Endothelial cell (in vitro differentiated cells): Measurements from ENCODE around the gene ZMAT3. TPM values are rescaled to one million over a fixed set of nuclear protein-coding genes. Genes with fewer than 3 reads are reported as not detected.

Experiments
- DNase-seq: peaks from one replicate; pipeline ENCODE4 v3.0.0; 2021; ENCODE audit warnings: low spot score
- H3K27ac Mint-ChIP-seq: one replicate; pipeline ENCODE4 v1.8.0; 2021; ENCODE audit warnings: mixed read lengths, inconsistent platforms; ENCODE audit not compliant: unreplicated experiment
- H3K27me3 Mint-ChIP-seq: one replicate; pipeline ENCODE4 v1.8.0; 2021; ENCODE audit warnings: mild to moderate bottlenecking, moderate library complexity, mixed read lengths, inconsistent platforms; ENCODE audit not compliant: unreplicated experiment
- H3K36me3 Mint-ChIP-seq: one replicate; pipeline ENCODE4 v1.8.0; 2021; ENCODE audit warnings: mild to moderate bottlenecking, low read depth, mixed read lengths, inconsistent platforms; ENCODE audit not compliant: unreplicated experiment
- H3K4me1 Mint-ChIP-seq: one replicate; pipeline ENCODE4 v1.8.0; 2021; ENCODE audit warnings: mild to moderate bottlenecking, mixed read lengths, inconsistent platforms; ENCODE audit not compliant: unreplicated experiment
- H3K4me3 Mint-ChIP-seq: one replicate; pipeline ENCODE4 v1.8.0; 2021; ENCODE audit warnings: mild to moderate bottlenecking, mixed read lengths, inconsistent platforms; ENCODE audit not compliant: unreplicated experiment
- H3K9me3 Mint-ChIP-seq: one replicate; pipeline ENCODE4 v1.8.0; 2021; ENCODE audit warnings: mixed read lengths, inconsistent platforms; ENCODE audit not compliant: unreplicated experiment
- CTCF ChIP-seq: fragments of 200-600 bp; sonication (generic); IDR thresholded peaks from one replicate; pipeline ENCODE4 v1.5.0; 2021; ENCODE audit warnings: antibody characterized with exemption; ENCODE audit not compliant: unreplicated experiment
- total RNA-seq: library from RNA; stranded (reverse); fragmentation: NEBNext Ultra II Directional; extraction: Animal tissue kit (Norgen Biotek cat#: 25700); gene quantifications from one replicate; pipeline ENCODE4 v1.2.1, GENCODE V29; 2021; ENCODE audit not compliant: unreplicated experiment

Gene ZMAT3
- total RNA-seq, 1 donor from 2014 or later: 44.5 TPM

- no peak for TF ChIP-seq CTCF
- Mint-ChIP-seq H3K9me3 (no peaks in the 10 kb centered on the region), H3K4me3 (no peak overlapping the region), H3K36me3 (no peaks in the 10 kb centered on the region), H3K27ac (peak overlapping the region; percentile 18), H3K4me1 (no peaks in the 10 kb centered on the region), H3K27me3 (no peaks in the 10 kb centered on the region)
- no peak for DNase-seq
These were observed 50.3 kb downstream of the ZMAT3 start for GRCh38 chr3:179021119-179021903.

DNA sequence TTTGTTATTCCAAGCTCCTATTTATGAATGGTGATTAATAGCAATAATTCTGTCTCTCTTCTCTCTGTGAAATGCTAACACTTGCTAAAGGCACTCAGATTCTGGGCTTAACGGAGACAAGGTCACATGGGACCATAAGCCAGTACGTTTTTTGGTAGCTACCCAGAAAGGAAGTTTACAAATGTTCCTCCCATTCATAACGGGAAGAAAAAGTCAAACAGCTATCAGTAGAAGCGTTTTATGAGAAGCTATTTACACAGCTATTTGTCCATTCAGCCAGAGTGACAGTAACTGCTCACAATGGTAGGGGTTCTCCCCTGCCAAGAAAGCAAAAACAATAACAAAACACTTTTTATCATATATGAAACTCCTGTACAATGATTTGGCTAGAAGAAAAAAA is 51.5 kb downstream of the ZMAT3 start:
- Mint-ChIP-seq H3K9me3 (no peaks in the 10 kb centered on the region), H3K27me3 (no peaks in the 10 kb centered on the region), H3K27ac (no peak overlapping the region), H3K36me3 (no peaks in the 10 kb centered on the region), H3K4me1 (no peaks in the 10 kb centered on the region), H3K4me3 (no peak overlapping the region)
- no peak for DNase-seq
- TF ChIP-seq CTCF: no peak

DNA sequence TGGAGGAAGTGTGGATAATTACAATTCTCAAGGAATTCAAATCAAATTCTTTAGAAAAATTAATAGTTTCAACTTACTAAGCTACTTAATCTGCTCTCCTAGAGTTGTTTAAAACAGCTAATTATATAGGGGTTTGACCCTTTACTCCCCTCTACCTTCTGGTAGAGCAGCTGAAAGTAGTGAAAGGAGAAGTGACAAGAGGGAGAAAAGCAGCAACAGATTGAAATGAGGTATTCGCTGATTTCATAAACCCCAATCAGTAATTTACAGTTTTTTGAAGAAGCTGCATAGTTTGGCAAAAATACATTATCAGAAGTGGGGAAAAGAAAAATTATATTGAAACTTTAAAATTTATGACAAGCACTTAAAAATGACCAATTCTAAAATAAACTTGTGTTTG is 52.8 kb downstream of the ZMAT3 start:
- DNase-seq: no peak
- no peaks in the 10 kb centered on the region for H3K4me1 Mint-ChIP-seq
- no peaks in the 10 kb centered on the region for H3K36me3 Mint-ChIP-seq
- H3K27ac Mint-ChIP-seq: no peak overlapping the region
- H3K27me3 Mint-ChIP-seq: no peaks in the 10 kb centered on the region
- H3K4me3 Mint-ChIP-seq: no peak overlapping the region
- no peak for TF ChIP-seq CTCF
- H3K9me3 Mint-ChIP-seq: no peaks in the 10 kb centered on the region

DNA sequence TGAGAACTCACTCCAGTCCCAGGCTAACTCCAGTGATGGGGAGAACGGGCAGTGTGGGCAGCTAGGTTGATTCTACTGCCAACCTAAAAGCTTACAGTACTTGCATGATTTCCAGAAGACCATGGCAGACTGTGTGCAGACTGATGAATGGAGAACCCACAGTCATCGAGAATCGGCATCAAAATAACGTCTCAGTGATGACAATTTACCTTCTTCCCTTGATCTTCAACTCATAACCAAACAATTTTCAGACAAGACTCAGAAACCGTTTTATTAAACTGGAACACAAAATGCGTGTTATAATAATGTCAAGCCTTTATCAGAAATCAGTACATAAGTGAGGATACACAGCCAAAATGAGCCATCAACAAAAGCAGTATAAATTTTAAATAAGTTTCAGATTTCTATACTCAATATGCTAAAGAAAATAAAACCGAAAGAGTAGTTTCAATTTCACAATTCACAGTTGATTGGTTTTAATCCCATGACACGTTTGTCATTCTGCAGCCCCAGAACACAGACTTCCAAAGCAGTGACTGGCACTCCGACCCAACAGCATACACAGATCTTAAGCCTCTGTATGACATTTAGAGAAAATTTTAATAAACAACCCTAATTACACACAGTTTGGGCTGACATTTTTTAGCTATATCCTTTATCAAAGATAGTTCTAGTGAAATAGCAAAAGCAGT is 54.5 kb downstream of the ZMAT3 start:
- Mint-ChIP-seq H3K27me3 (no peaks in the 10 kb centered on the region), H3K36me3 (no peaks in the 10 kb centered on the region), H3K27ac (no peak overlapping the region), H3K9me3 (no peaks in the 10 kb centered on the region), H3K4me3 (no peak overlapping the region), H3K4me1 (no peaks in the 10 kb centered on the region)
- TF ChIP-seq CTCF: no peak
- DNase-seq: no peak

DNA sequence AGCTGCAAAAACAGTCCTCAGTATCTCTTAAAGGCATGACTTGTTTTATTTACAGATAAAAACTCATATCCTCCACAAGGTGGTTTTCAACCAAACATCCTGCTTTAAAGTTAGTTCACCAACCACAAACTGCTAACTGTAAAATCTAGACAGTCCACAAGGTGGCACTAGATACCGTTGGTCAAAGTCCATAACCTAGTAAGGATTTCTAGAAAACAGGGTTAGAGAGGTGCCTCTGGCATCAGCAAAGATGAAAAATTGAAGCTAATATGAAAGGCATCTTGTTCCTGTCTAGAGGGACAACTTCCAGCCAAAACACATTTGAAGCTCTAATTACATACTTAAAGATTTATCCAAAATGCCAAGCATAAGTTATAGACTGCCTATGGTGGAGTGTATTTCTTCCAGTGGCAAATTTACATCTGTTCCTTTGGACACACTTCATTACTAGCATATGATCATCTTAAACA is 56.0 kb downstream of the ZMAT3 start:
- H3K27ac Mint-ChIP-seq: no peak overlapping the region
- TF ChIP-seq CTCF: peak; percentile 92
- H3K4me1 Mint-ChIP-seq: no peaks in the 10 kb centered on the region
- no peaks in the 10 kb centered on the region for H3K27me3 Mint-ChIP-seq
- H3K4me3 Mint-ChIP-seq: no peak overlapping the region
- H3K36me3 Mint-ChIP-seq: no peaks in the 10 kb centered on the region
- no peaks in the 10 kb centered on the region for H3K9me3 Mint-ChIP-seq
- DNase-seq: peak; percentile 75
